NCI-H69 (cell line): ENCODE results near the gene JAGN1.
"Not testable (repeated sequence)": the region's sequence is repeated elsewhere in the genome, so short reads cannot be mapped to it uniquely, and the experiment has no call there.

ENCODE experiments used
- DNase-seq: peaks from one replicate; lab custom pipeline; 2025; lab: John Stamatoyannopoulos, UW

Gene JAGN1

DNA sequence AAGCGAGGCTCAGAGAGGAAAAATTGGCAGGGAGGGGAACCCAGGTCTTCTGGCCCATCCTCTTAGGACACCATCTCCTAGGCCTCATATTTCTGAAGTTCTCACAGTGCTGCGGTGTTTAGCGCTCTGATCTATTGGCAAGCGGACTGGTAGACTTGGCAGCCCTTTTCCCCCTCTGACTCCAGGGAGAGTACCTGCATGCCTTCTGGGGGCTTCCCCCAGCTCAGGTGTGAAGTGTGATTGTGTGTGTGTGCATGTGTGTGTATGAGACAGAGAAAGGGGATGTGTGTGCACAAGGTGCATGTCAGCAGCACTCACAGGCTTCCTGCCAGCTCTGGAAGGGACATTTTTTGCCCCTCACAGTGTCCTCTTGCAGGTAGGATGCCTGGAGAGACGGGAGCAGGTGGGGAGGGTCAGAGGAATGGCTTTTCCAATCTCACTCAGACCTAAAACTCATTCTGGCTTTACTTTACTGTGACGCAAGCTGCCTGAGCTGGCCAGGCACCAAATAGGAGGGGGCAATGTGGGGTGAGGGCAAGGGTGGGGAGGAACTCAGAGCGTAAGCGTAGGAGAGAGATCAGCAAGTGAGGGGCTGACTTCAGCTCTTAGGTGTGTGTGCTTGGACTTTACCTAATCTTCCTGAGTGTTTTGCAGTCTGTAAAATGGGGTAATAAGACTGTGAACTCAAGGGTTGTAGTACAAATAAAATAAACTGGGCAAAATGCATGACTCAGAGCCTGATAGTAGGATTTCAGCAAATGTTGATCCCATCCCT is 8.2 kb downstream of the JAGN1 start:
- DNase-seq = no peak

DNA sequence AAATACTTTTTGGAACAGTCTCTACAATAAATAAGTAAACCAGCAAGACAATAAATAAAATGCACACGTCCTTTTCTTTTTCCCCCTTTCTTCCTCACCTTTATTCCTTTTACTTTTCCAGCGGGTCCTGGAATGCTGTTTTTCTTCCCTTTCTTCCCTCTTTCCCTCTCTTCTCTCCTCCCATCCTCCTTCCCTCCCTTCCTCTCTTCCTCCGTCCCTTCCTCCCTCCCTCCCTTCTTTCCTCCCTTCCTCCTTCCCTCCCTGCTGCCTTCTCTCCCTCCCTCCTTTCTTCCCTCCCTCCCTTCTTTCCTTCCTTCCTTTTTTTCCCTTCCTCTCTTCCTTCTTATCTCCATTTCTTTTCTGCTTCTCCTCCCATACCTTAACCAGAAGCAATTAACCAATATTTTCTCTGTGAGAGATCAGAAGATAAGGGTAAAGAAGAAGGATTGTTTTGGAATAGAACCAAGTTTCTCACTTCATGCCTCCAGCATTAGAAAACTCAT is 8.9 kb downstream of the JAGN1 start:
- DNase-seq = no peak

GRCh38 chr3:9900965-9901415 is 10.6 kb downstream of the JAGN1 start:
- DNase-seq = not testable (repeated sequence)

DNA sequence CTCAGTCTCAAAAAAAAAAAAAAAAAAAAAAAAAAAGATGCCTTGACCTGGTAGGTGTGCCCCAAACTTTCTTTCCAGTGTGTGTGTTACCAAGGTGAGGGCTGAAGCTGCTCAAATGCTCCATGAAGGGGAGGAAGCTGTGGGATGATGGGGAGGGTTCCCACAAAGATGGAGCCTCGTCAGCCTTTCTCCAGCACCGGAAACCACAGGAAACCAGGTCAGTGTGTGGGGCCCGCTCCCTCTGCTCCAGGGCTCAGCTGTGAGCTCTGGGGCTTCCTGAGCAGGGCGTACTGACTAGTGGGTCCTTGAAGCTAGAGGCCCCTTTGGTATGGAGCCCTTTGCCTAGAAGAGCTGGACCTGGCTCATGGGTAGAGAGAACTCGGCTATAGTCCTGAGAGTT is 11.6 kb downstream of the JAGN1 start:
- no peak for DNase-seq

DNA sequence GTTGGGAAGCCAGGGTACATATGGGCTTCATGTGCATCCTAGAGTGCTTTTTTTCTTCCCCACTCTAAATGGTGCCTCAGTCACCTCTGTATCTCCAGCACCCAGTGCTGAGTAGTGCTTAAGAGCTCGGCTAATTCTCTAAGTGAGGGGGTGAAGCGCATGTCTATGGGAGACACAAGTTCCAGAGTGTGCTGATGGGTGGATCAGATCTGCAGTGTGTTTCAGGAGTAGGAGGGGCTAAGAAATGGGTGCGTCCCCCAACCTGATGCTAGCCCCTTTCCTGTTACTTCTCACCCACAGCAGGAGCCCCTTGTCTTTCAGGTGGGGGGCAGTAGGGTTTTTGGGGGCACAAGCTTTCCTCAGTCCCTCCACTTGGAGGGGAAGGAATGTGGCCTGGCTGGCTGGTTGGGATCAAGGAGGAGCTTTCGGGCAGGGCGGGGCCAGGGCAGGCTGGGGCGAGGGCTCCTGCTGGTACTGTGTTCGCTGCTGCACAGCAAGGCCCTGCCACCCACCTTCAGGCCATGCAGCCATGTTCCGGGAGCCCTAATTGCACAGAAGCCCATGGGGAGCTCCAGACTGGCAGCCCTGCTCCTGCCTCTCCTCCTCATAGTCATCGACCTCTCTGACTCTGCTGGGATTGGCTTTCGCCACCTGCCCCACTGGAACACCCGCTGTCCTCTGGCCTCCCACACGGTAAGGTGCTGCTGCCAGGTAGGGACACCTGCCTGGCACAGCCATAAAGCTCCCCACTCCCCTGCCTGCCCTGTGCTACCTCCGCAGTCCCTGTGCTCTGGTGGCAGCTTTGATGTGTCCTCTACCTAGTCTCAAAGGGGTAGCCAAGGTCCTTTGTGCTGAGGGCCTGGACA is 12.2 kb downstream of the JAGN1 start, which contains the start of gene IL17RE:
Gene IL17RE (plus strand): TSS at position 477 of the 866 bp plus-strand sequence. CDS start 85 bp downstream, at position 562.
- DNase-seq = peak; percentile 55

DNA sequence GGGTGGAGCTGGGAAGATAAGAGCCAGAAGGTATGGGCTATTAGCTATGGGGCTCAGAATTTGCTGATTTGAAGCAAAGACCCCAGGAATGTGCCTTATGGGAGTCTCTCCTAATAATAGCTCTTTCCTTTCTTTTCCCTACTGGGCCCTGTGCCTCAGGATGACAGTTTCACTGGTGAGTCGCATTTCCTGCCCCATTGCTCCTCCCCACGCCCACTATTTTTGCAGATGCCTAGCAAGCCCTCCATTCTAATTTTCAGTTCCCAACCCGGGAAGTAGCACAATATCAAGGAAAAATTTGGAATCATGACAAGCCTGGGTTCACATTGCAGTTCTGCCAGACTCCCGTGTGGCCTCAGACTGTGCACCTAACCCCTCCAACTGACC is 12.8 kb downstream of the JAGN1 start:
- peak; percentile 15 for DNase-seq

DNA sequence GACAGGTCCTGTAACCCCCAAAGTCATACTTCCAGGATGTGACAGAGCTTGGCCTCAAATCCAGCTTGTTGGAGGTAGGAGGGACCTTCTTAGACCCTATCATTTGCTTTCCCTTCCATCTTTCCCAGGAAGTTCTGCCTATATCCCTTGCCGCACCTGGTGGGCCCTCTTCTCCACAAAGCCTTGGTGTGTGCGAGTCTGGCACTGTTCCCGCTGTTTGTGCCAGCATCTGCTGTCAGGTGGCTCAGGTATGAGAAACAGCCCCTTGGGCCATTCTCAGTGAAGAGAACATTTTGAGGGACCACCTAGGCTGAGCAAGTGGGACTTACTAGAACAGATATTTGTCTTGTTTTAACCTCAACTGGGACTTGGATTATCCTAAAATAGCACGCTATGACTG is 13.5 kb downstream of the JAGN1 start:
- peak; percentile 7 for DNase-seq

- DNase-seq = no peak
These were observed 16.1 kb downstream of the JAGN1 start for GRCh38 chr3:9906480-9906879.

GRCh38 chr3:9908286-9908685 is 17.9 kb downstream of the JAGN1 start:
- DNase-seq = no peak

DNA sequence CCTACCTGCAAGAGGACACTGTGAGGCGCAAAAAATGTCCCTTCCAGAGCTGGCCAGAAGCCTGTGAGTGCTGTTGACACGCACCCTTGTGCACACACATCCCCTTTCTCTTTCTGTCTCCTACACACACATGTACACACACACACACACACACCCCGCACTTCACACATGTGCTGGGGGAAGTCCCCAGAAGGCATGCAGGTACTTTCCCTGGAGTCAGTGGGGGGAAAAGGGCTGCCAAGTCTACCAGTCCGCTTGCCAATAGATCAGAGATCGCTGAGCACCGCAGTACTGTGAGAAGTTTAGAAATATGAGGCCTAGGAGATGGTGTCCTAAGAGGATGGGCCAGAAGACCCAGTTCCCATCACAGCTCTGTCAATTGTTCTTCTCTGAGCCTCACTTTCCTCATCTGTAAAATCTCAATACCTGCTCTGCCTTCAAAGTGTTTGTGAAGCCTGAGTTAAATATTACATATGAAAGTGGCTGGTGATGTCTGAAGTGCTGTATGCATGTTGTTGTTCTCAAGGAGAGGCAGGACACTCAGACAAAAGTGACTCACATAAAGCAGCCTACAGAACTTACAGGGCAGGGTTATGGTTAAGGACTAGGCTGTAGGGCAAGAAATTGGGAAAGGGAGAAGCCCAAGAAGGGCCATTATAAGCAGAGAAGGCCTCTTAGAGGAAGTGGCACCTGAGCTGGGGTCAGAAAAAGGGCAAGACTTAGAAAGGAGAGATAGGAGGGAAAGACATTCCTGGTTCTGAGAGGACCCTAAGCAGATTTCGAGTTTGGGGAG is 19.0 kb downstream of the JAGN1 start:
- DNase-seq = no peak

- no peak for DNase-seq
These were observed 21.5 kb downstream of the JAGN1 start for GRCh38 chr3:9911863-9912262.

- no peak for DNase-seq
These were observed 22.0 kb downstream of the JAGN1 start for GRCh38 chr3:9912294-9912935.

DNA sequence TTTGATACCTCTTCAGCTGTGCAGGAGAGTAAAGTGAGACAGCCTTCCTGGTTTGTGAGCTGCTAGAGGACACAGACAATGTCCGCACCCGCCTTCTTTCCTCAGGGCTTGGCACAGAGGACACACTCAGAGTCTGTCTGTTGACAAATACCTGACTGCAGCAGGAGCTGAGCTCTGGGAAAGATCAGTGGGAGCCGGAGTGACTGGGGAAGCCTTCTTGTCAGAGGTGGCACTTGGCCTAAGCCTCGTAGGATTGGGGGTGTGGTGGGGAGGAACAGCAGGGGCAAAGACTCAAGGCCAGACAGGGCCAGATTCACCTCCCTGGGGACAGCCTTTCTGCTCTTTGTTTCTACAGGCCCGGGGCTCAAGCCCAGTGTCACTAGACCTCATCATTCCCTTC is 23.2 kb downstream of the JAGN1 start:
- peak; percentile 65 for DNase-seq

DNA sequence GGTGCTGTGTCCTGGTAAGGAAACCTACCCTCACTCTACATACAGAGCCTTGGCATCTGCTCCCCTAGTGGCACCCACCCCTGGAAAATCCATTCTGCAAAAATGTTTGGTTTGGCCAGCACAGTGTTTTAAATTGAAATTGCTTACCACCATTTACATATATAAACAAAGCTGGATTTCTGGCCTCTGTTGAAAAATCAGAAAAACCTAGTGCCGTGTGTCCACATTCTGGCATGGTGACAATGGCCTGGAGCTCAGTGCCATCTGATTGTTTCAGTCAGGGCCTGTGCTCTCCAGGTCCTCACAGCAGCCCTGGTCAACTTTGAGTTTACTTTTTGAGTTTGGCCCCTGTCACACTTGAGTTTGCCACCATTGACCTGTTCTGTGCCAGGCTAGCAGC is 23.6 kb downstream of the JAGN1 start:
- peak; percentile 26 for DNase-seq

DNA sequence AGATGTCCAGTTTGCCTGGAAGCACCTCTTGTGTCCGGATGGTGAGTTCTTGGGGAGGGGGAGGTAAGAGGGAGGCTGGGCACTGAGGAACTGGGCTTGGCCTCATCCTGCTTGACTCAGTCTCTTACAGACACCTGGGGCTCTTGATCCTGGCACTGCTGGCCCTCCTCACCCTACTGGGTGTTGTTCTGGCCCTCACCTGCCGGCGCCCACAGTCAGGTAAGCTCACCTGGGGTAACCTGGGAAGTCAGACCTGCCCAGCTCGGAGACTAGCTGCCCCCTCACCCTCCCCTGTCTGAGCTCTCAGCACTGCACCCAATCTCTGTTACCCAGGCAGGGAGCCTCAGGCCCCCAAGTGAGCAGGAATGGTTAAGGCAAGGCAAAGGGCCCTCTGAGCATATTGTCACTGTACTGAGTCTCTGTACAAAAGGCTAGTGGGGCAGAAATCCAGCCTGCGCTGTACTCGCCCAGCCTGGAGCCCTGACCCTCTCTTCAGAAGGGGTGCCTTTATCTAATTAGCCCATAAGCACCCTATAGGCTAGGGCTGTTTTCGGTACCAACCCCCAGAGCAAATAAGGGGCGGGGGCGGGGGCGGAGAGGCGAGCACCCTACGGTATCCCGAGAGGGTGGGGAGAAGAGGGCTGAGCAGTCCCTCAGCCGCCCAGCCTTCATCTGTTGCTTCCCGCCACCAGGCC is 24.3 kb downstream of the JAGN1 start:
- peak; percentile 74 for DNase-seq

DNA sequence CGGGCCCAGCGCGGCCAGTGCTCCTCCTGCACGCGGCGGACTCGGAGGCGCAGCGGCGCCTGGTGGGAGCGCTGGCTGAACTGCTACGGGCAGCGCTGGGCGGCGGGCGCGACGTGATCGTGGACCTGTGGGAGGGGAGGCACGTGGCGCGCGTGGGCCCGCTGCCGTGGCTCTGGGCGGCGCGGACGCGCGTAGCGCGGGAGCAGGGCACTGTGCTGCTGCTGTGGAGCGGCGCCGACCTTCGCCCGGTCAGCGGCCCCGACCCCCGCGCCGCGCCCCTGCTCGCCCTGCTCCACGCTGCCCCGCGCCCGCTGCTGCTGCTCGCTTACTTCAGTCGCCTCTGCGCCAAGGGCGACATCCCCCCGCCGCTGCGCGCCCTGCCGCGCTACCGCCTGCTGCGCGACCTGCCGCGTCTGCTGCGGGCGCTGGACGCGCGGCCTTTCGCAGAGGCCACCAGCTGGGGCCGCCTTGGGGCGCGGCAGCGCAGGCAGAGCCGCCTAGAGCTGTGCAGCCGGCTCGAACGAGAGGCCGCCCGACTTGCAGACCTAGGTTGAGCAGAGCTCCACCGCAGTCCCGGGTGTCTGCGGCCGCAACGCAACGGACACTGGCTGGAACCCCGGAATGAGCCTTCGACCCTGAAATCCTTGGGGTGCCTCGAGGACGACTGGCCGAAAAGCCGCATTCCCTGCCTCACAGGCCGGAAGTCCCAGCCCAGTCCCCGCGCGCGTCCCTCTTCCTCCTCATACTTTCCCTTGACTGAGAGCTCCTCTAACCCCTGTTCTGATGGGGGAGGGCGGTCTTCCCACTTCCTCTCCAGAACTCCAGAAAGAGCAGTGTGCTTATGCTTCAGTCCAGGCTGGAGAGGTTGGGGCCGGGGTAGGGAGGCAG is 25.1 kb downstream of the JAGN1 start:
- DNase-seq = peak; percentile 72

DNA sequence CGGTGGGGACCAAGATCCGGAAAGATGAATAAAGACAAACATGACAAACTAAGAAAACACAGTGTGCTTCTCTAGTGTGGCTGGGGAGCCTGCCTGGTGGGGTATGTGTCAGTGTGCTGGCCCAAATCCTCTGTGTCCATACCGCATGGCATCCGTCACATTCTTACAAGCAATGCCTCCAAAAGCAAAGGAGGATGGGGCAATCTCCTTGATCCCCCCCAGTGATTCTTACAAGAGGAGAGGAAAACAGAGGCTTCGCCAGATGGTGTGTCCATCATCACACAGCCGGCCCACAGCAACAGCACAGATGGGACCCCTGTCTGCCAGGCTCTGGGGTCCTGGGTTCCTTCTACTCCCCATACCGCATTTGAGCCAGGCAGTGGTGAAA is 25.9 kb downstream of the JAGN1 start:
- DNase-seq = peak; percentile 40

DNA sequence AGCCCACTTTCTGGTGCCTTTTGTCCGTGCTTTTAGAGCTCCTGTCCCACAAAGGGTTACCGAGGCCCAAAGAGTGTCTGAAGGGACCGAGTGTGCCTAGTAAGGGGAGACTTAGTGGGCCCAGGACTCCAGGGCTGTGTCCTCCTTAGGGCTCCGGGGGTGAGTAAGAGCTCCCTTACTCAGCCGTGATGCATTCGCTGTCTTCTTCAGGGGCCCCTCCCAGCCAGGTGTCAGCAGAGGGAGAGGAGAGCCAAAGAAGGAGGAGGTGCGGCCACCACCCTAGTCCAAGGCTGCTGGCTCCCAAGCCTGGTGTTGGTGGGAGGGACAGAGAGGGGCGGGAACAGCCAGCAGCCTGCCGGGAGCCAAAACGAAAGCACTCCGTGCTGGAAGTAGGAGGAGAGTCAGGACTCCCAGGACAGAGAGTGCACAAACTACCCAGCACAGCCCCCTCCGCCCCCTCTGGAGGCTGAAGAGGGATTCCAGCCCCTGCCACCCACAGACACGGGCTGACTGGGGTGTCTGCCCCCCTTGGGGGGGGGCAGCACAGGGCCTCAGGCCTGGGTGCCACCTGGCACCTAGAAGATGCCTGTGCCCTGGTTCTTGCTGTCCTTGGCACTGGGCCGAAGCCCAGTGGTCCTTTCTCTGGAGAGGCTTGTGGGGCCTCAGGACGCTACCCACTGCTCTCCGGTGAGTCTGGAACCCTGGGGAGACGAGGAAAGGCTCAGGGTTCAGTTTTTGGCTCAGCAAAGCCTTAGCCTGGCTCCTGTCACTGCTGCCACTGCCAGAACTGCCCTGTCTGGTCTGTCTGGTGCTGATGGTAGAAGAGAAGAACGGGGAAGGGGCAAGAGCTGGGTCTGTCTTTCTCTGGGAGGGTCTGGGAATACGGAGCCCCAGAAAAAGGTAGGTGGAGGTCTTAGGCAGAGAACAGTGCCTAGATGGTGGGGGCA is 26.6 kb downstream of the JAGN1 start, which contains the start of gene IL17RC:
Gene IL17RC (plus strand): TSS at position 365 of the 947 bp plus-strand sequence. CDS start 218 bp downstream, at position 583.
- peak; percentile 91 for DNase-seq

DNA sequence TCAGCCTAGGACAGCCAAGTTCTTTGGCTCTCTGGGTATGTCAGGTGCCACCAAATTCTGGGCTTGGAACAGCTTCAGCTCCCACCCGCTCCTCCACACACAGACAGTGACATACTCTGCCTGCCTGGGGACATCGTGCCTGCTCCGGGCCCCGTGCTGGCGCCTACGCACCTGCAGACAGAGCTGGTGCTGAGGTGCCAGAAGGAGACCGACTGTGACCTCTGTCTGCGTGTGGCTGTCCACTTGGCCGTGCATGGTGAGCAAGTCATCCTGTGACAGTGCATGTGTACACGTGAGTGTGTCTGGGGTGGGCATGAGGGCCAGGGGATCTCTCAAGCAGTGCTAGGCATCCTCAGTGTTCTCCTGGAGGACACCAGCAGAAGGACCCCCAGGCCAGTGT is 27.4 kb downstream of the JAGN1 start:
- DNase-seq = no peak
